ENCODE results near the gene MLLT3. TPM values are rescaled to one million over a fixed set of nuclear protein-coding genes. Genes with fewer than 3 reads are reported as not detected.

MLLT3 gene
- polyA plus RNA-seq, 5 donors = 21.3 to 39.8 (median 37.7) TPM

DNA sequence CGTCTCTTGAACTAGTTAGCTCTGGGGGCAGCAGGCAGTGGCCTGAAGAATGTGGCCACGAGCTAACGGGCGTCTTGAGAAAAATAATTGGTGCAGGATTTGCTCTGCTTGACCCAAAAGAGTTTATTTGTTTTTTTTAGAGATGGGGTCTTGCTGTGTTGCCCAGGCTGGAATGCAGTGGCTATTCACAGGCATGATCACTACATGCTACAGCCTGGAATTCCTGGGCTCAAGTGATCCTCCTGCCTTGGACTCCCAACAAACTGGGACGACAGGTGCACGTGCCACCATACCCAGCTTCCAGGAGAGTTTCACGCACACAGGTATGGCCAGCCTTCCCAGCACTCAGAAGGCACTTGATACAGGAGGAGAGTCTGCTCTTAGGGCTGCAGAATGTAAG is 203.8 kb downstream of the MLLT3 start:
- DNase-seq = no peak

DNA sequence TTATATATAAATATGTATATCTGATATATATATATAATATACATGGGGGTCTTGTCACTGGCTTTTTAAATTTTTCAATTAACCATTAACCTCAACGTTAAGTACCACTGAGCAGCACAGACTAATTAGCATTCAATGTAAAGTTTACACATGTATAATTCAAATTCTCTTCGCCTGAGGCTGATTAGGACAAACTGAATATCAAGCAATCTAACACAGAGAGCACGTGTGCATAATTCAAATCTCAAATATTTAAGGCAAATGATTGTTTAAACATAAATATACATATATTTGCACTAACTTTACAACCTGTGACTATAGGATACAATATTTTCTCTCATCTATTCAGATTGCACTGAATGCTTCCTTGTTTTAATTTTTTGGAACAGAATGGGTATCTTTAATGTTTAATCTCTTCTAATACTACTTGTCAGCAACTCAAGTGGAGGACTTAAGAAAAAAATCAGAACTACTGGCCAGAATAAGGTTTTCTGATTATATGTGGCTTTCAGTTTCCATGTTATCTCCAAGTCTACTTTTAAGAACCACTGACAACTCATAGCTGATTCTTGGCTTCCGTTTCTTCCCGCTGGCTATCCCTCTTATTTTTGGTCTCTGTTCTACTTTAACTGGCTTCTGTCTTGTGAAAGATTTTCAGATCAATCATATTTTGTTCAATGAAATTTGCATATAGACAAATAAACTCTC is 204.8 kb downstream of the MLLT3 start:
- DNase-seq = no peak

DNA sequence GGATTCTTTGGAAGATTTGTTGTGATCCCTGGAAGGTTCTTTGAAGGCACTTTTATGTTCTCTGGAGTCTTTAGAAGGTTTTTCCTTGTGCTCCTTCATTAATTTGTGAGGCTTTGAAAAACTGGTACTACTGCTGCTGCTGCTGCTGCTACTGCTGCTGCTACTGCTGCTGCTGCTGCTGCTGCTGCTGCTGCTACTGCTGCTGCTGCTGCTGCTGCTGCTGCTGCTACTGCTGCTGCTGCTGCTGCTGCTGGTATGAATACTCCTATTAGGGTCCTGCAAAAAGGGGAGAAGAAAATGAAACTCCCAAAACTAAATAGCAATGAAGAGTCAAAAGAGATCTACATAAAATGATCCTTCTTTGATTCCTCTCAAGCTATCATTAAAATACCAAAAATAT is 208.1 kb downstream of the MLLT3 start:
- DNase-seq = no peak

DNA sequence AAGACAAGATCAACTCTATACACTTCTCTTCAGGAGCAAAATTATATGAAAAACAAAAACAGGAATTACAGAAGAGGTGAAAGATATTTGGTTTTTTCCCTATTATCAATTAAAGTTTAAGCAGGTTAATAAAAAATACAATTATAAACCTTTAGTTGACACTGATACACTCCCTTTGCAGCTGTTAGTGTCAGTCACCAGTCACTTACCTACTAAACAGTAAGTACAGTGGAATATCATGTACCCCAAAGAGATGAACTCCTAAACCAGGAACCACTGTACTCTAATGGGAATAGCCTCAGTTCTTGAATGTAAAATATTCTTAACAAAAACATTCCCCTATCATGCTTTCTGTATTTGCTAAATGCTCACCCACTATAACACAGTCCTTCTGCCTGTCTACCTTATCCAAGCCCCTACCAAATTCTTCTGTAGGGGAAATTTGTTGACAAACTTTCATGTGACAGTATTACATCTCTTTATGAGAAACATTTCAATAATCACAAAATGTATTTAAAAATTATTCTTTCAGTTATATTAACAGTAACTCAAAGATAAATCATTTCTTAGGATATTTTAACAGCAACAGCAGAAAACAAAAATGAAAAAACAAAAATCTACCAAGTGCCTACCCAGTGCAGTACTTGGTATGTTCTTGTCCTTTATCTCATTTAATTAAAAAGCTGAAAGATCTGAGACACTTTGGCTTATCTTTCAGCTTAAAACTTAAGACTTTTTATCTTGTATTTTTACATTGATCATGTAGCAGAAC is 212.8 kb downstream of the MLLT3 start:
- DNase-seq = no peak

GRCh38 chr9:20408513-20408912 is 213.8 kb downstream of the MLLT3 start:
- no peak for DNase-seq

DNA sequence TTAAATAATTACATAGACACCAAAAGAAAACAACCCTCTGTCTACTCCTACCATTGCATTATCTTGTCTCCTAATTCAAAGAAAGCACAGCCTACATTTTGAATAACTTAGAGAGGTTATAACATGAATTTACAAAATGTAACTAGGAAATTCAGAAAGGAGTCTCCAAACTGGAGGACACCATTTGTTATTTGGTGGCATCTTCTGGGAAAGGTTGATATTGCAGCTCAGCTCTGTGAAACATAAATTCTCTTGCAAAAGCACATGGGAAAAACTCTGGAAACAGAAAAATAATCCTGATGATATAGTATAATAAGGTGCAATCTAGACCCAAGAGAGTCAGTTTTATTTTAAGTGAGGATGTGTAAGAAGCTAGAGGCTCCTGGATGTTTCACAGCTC is 215.3 kb downstream of the MLLT3 start:
- DNase-seq = no peak

DNA sequence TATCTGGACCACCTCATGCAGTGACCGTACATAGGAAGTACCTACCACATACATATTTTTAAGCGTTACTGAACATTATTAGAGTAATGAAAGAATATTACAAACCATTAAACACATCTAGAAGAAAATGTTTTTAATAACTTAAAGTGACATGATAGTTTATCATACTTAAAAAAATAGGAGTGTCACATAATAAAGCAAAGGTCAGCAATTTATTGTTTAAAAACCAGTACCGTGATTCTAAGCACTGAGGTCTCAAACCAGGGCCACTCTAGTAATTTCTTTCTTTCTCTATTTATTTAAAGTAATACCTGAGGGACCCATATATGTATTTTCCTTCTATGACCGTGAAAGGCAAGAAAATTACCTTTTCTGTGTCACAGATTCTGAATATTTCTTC is 216.0 kb downstream of the MLLT3 start:
- no peak for DNase-seq

GRCh38 chr9:20405616-20406015 is 216.7 kb downstream of the MLLT3 start:
- DNase-seq = no peak

DNA sequence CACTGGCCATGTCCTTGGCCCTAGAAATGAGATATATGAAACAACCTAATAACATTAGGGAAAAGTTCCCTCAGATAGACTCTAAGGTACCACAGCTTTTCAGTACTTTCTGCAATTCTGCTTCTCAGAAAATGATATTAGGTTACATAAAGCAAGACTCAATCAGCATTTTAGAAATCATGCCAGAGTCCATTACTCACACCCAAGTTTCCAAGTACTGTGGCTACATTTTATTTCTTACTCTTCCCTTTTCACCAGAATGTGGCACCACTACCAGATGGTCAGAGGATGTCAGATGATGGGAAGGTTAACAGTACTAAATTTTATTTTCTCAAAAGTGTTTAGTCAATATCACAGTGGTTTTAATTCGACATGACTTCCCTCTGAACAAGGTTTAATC is 217.2 kb downstream of the MLLT3 start:
- DNase-seq = no peak

DNA sequence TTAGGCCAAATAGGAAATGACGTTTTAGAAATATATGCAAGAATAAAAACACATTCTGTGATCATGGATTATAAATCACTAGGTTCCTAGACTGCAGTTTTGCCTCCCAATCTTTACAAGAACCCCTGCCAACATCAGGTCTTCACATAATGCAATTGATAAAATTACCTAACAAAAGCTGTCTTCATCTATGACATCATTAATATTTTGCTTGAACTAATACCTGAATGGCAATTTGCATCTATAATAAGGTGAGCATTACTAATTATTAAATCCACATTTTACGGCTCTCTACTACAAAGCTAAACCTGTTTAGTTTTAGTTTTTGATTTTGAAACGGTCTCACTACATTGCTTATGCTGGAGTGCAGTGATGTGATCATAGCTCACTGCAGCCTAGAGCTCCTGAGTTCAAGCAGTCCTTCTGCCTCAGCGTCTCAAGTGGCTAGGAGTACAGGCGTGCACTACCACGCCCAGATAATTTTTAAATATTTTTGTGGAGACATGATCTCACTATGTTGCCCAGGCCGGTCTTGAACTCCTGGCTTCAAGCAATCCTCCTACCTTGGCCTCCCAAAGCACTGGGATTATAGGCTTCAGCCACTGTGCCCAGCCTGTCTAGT is 218.0 kb downstream of the MLLT3 start:
- no peak for DNase-seq

GRCh38 chr9:20403346-20403745 is 219.0 kb downstream of the MLLT3 start:
- DNase-seq = no peak

DNA sequence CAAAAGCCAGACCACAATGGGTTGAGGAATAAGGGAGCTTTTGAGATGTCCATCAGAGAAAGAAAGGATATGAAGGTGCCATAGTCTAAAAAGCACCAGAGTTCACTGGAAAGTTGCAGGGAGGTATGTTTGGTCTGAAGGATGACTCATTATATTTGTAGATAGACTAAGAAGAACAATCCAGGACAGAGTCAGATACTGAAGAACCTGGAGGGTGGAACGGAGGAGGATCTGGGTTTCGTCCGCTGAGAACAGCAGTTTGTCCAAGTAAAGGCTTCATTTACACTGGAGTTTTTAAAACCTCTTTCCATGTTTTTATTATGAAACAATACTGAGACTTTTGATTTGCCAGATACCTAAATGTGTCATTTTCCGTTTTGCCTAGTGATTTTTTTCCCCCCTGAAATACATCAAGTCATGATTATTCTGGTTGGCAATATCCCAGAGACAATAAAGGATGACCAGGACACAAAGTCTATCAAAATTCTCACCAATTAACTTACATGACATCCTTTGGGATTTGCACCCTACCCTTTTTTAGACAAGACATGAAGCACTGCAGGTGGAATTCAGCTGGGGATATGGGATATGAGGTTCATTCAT is 219.9 kb downstream of the MLLT3 start:
- DNase-seq = no peak

- DNase-seq = no peak
These were observed 223.6 kb downstream of the MLLT3 start for GRCh38 chr9:20398536-20399338.

GRCh38 chr9:20397348-20397747 is 225.0 kb downstream of the MLLT3 start:
- DNase-seq = no peak

- DNase-seq = no peak
These were observed 225.8 kb downstream of the MLLT3 start for GRCh38 chr9:20396509-20396908.

- DNase-seq = no peak
These were observed 226.6 kb downstream of the MLLT3 start for GRCh38 chr9:20395651-20396050.

- no peak for DNase-seq
These were observed 227.3 kb downstream of the MLLT3 start for GRCh38 chr9:20394969-20395368.

- DNase-seq = no peak
These were observed 231.1 kb downstream of the MLLT3 start for GRCh38 chr9:20391208-20391607.

- DNase-seq = no peak
These were observed 231.9 kb downstream of the MLLT3 start for GRCh38 chr9:20390400-20390799.

DNA sequence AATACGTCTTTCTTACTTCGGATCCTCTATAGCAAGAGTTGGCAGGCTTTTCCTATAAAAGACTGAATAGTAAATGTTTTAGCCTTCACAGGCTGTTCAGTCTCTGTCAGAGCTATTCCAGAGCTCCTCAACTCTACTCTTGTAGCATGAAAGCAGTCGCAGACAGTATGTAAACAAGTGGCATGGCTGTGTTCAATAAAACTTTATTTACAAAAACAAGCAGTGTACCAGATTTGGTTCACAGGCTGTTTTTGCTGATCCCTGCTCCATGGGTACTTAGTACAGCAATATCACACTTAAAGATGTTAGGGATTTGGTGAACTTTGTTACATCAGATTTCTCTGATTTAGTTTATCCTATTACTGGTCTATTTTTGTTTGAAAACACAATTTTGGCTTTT is 235.2 kb downstream of the MLLT3 start:
- no peak for DNase-seq

DNA sequence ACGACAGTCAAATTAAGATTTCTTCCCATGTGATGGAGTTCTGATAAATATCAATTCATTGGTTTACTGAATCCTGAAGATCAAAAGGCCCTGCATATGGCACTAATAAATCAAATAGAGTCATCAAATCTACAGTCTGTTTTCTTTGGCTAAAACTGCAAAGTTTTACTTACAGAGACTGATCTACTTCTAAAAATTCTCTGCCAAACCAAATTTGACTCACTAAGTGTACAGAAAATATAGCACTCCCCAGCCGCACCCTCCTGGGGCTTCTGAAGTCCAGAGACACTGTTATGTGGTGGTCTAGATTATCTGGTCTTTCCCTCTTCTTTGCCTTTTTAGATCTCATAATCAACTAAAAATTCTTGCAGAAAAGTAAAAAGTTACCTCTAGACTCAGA is 237.7 kb downstream of the MLLT3 start:
- no peak for DNase-seq
